ENCODE results near the gene RMDN3.

The RMDN3 gene

DNA sequence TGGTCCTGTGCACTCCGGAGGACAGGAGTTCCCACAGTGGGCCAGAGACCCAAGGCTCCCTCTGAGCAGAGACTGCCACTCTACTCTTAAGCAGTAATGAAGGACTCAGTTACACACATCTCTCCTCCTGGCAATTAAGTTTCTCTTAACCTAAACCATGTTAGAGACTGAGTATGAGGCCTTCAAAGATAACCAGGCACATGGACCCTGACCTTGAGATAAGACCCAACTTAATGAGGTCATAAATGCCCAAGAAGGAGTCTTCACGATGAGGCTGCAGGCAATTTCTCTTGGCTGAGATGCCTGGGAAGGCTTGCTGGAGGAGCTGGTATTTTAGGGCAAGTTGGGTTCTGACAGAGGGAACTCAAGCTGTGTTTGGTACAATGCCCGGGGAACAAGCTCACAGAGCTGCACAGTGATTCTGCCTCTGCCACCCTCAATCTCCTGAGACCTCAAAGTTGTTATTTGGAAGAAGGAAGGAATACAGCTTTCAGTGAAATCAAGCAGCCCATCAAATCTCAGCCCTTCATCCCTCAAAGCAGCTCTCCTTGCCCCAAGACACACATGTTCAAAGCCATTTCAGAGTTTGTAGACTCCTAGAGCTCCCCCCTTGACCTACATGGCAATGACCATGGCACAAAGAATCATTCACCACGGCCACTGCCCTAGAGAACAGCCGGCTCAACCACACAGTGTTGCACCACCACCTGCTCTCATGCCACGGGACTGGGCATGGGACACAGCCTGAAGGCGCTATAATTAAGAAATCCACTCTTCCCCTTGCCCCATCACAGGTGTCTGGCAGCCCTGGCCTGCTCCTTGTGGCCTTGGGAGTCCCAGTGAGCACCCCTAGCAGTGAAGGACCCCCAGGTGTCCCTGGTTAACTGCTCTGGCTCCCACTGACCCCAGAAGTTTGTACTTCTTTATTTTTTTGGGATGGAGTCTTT, 7.1 kb downstream of the RMDN3 start:
- DNase-seq: no peak

DNA sequence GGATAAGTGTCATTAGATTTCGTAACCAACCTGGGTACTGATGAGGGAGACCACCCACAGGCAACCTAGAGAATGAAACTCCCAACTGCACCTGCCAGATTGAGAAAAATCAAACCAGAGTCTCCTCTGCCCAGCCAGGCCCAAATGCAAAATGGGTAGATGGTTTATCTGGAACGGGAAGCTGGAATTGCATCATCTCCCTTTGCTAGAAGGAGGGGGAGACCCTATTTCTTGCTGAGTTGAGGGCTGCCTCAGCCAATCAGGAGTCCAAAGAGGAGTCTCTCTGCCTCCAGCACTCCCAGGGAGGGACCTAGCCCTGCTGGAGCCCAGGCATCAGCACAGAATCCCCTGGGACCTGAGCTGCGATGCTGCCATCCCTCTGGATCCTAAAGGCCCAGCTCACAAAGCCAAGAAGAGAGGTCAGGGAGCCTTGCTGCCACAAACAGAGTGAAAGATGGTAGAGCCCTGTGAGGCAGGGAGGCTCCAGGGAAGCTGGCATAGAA, 8.1 kb downstream of the RMDN3 start:
- DNase-seq: no peak

DNA sequence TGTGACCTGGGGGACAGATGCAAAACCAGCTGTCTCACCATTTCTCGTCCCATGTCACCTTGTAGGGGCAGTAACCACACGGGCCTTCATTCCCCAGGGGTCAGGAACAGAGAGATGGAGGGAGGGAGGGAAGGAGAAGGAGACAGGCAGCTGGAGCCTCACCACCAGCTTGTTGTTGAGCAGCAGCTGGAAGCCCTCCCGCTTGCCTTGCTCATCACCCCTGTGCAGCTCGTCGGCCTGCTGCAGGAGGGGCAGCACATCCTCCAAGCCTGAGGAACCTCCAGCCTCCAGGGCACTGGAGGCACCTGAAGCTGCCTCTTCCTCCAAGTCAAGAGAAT, 10.3 kb downstream of the RMDN3 start:
- DNase-seq: no peak

DNA sequence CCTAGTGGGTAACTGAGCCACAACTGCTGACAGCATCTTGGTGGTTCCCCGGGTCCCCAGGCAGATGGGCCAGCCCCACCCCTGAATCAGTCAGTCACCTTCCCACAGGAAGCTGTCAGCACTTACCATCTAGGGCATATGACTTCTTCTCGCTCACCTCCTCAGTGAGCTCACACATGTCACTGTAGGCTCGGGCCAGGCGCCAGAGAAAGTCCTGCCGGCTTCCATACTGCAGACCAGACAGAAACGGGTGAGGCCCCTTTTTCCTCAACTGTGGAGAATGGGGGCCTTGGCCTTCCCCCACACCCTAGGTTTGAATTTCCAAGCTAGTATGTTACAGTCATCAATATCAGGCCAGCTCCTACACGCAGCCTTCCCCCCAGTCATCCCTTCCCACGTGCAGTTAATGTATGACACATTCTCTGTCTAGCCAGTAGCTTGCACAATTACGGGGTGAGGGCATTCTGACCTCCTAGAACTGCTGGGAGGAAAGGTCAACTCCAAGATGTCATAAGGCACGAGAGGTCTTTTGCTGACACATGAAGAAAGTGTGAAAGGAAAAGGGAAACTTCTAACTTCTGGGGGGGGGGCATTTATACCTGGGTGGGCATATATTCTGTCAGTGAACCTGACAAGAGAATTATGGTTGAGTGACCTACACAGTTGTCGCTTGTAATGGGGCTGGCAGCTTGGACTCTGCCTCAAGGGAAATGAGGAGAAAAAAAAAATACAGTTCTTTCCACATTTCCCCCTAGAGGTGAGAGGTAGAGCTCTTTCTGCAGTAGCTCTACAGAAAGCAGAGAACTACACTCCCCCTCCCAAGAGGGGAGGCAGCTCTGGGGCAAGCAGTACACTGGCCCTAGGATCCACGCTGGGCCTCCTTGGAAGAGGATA, 10.9 kb downstream of the RMDN3 start:
- DNase-seq: no peak

DNA sequence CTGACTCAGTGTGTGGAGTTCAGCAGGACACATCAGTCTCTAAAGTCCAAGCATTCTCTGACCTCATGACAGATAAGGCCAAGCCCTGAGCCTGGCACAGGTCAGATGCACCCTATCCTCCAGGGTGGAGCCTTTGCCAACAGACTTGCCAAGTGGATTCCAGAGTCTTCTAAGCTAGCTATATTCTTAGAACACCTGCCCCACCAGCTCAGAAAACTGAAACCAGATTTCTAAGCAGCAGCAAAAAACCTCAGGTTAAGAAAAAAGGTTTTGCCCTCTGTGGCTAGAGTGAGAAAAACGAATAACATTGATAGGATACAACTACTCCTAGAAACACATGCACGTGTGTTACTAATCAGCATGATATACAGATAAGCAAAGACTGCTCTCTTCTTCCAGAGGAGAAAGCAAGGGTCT, 11.6 kb downstream of the RMDN3 start:
- DNase-seq: no peak

DNA sequence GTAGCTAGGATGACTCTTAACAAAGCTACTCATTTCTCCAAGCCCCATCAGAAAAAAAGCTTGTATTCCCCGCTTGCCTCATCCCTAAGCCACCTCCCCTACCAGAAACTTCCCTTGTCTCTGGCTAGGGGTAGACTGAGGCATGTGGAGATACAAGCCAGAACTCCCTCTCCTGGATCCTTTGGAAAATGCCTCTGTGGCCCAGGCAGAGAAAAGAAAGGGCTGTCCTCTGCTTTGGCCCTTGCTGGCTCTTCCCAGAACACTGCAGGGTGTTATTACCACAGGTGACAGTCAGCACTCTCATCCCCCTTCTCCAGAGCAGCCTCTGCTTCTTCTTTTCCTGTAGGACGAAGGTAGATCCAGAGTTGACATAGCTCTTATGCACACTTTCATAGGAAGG, 15.2 kb downstream of the RMDN3 start:
- no peak for DNase-seq

DNA sequence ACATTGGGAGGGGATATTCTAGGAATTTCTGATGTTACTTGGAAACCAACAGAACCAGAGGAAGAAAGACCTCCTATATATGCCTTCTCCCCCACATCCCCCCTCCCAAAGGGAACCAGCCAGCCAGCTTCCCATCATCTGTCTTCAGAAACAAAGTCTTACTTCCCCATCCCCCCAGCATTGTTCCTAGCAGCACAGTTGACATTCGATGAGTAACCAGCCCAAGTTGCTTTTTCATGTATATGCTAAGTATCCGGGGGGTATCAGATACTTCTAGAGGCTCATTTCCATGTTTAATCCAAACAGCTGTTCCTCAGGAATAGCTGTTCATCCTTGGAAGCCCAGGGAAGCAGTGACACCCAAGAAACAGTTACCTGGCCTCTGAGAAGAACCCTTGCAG, 16.0 kb downstream of the RMDN3 start:
- DNase-seq: no peak

DNA sequence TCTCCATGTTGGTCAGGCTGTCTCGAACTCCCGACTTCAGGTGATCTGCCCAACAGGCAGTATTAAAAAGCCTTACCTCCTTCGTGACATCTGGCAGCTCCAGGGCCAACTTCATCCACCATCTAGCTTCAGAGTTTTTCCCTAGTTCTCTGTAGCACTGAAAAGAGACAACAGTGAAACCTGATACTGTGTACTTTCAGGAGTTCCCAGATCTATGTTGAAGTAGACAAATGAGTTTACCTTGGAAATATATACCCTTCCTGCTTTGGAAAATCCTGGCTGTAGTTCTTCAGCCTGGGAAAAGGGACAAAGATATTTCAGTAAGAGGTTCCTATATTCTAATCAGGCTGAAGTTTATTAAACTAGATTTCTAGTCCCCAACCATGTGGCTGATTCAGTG, 18.0 kb downstream of the RMDN3 start:
- DNase-seq: no peak

DNA sequence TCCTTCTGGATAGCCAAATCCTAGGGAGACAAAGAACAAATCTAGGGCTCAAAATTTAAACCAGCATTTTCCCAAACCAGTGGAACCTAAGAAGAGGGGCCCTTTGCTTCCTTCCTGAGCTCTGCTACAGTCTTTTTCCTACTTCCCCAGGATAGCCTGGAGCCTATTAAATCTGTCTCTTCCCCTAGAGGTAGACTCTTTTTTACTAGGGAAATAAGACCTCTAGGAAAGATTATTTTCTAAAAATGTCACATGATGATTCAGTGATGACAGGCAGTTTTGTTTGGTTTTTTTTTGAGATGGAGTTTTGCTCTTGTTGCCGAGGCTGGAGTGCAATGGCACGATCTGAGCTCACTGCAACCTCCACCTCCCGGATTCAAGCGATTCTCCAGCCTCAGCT, 18.5 kb downstream of the RMDN3 start:
- no peak for DNase-seq

DNA sequence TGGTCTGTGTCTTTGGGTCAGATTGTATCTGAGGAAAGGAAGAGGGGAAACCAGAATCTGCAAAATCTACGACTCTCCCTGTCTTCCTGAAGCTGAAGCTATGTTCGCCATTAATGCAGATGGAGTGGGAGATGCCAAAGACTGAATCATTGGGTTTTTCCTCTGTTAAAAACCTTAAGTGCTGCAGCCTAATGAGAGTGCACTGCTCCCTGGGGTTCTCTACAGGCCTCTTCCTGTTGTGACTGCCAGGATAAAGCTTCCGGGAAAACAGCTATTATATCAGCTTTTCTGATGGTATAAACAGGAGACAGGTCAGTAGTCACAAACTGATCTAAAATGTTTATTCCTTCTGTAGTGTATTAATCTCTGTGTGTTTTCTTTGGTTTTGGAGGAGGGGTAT, 24.0 kb downstream of the RMDN3 start:
- DNase-seq: no peak

DNA sequence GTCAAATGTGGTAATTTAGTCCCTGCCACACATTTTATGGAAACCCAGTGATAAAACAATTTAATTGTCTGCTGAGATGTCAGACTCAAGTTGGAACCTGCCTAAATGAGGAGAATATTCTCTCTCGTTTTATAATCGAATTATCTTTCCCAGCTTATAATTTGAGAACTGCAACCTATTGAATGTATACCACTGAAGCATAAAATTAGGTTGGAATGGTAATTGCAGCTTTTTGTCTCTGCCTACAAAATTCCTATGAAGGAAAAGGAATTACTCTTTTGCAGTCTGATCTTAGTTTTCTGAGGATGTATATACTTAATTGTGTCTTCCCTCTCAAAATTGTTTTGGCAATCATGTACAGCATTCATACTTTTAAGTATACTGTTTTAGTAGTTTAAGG, 31.1 kb downstream of the RMDN3 start:
- no peak for DNase-seq

DNA sequence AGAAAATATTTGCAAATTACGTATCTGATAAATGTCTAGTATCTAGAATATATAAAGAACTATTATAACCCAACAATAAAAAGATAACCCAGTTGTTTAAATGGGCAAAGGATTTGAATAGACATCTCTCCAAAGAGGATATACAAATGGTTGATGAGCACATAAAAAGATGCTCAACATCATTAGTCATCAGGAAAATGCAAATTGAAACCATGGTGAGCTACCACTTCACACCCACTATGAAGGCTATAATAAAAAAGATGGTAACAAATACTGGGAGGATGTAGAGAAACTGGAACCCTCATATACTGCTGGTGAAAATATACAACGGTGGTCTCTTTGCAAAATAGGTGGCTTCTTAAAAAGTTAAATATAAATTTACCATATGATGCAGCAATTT, 32.1 kb downstream of the RMDN3 start:
- no peak for DNase-seq

DNA sequence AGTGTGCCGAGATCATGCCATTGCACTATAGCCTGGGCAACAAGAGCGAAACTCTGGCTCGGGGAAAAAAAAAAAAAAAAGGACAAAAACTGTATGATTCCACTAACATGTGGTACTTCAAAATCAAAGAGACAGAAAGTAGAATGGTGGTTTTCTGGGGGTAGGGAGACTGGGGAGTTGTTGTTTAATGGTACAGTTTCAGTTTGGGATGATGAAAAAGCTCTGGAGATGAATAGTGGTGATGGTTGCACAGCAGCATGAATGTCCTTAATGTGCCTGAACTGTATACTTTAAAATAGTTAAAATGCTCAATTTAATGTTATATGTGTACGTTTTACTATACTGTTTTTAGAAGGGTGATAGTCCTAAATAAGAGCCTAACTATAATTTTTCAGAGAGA, 32.7 kb downstream of the RMDN3 start:
- no peak for DNase-seq

DNA sequence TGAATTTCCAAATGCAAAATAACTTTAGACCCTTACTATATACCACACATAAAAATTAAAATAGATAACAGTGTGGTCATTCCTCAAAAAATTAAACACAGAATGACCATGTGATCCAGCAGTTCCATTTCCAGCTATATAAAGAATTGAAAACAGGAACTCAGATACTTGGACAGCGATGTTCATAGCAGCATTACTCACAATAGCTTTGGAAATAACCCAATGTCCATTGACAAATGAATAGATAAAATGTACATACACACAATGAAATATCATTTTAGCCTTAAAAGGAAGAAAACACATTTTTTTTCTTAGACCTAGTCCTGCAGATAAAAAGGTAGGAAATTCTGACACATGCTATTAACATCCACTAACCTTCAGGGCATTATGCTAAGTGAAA, 33.4 kb downstream of the RMDN3 start:
- DNase-seq: no peak

DNA sequence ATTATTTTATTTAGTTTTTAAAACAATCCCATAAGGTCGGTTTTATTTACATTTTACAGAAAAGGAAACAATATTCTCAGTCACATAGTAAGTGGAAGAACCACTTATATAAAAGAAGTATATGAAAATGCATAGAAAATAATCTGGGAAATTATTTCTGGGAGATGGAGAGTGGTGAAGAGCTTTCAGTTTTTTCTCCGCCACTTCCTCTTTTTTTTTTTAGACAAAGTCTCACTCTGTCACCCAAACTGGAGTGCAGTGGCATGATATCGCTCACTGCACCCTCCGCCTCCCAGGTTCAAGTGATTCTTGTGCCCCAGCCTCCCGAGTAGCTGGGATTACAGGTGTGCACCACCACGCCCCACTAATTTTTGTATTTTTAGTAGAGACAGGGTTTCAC, 38.9 kb downstream of the RMDN3 start:
- DNase-seq: no peak

DNA sequence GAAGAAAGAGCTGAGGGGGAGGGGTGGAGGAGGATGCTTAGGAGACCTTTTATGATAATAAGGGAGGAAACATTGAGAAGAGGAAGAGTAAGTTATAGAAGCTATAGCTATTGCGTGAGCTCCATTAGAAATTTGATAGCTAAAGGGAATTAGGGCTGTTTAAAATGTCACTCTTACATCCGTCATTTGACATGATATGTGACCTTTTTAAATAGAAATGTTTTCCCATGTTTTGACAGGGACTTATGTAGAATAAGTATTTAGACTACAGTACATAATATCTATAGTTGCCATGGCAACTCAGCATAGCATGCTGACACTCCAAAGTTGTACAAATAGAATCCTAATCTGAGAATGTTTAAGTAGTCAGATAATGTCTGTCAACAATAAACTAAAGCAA, 40.9 kb downstream of the RMDN3 start:
- no peak for DNase-seq

DNA sequence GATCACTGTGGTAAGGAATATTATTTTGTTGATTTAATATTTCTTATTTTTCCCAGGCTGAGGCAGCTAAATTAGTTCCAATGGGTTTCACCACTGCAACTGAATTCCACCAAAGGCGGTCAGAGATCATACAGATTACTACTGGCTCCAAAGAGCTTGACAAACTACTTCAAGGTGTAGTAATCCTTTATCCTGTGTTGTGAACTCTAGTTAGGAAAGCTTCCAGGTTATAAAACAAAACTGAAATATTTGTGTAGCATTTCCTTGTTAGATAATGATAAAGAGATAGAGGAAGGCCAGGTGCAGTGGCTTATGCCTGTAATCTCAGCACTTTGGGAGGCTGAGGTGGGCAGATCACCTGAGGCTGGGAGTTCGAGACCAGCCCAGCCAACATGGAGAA, 48.9 kb downstream of the RMDN3 start:
- DNase-seq: no peak

DNA sequence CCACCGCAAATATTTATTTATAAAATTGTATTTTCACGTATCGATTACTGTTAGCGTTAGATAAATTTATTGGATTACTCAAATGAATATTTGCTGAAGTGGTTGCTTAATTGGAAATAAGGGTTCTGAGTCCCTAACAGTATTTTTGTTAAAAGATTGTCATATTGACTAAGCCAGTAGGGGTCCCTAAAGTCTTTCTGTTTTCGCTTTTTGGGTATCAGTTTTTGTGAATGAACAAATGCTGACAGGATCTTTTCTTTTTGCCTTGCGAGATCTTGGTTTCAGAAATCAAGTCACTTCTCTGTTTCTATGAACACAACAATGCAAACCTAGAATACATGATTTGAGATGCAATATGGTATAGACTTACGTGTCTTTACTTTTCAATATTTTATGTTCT, 53.0 kb downstream of the RMDN3 start:
- DNase-seq: no peak

DNA sequence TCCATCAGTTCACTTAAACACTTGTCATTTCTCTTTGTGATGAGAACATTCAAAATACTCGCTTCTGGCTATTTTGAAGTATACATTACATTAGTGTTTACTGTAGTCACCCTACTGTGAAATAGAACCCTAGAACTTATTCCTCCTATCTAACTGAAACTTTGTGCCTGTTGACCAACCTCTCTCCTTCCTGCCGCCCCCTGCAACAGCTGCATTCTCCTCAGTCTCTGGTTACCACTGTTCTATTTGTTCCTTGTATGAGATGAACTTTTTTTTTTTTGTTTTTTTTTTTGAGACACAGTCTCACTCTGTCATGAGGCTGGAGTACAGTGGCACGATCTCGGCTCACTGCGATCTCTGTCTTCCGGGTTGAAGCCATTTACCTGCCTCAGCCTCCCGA, 57.1 kb downstream of the RMDN3 start:
- DNase-seq: no peak

DNA sequence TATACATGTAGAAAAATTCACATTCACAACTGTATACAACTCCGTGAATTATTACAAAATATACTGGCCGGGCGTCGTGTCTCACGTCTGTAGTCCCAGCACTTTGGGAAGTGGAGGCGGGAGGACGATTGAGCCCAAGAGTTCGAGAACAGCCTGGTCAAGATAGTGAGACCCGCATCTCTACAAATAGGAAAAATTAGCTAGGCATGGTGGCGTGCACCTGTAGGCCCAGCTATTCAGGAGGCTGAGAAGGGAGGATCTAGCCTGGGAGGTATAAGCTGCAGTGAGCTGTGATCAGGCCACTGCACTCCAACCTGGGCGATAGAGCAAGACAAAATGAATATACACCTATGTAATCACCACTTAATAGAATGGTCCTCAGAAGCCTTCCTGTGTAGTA, 58.8 kb downstream of the RMDN3 start:
- DNase-seq: no peak

DNA sequence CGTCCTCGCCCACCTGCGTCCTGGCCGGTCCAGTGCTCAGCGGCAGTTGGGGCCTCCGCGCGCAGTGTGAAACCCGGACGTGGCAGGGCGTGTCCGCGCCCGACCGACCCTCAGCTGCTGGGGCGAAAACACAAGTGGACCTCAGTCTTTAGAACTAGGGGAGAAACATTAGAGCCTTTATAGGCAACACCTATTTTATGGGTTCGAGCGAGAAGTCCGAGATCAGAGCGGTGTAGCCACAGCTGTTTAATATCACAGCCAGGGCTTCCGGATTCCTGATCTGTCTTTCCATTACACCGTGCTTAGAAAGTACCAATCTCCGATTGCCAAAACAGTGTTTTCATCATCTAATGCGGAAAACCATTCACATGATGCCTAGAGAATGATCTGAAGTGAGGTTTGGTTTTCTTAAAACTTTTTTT, 59.6 kb downstream of the RMDN3 start:
- DNase-seq: no peak

DNA sequence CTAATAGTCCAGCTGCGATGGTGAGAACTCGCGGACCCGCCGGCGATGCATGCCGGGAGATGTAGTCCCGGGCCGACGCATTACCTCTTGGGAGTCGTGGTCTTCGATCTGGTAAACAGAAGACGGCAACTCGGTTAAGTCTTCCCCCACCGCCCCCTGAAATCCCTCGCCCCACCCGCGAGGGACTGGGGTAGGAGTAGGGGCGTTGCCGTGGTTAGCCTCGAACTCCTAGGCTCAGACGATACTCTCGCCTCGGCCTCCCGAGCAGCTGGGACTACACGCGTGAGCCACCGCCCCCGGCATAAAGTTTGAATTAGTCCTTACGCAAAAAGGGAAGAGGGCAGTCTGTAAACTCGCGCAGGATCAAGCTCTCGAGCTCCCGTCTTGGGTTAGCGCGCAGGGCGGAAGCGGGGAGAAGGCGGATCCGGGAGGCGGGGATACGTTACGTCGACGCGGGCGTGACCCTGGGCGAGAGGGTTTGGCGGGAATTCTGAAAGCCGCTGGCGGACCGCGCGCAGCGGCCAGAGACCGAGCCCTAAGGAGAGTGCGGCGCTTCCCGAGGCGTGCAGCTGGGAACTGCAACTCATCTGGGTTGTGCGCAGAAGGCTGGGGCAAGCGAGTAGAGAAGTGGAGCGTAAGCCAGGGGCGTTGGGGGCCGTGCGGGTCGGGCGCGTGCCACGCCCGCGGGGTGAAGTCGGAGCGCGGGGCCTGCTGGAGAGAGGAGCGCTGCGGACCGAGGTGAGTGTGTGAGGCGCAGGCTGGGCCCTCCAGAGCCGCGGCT, 60.2 kb downstream of the RMDN3 start, which contains the start of gene RAD51:
RAD51 (plus strand) TSS at position 487 of the 781 bp plus-strand sequence. CDS start 3,585 bp downstream, outside the sequence.
- peak; percentile 87 for DNase-seq
